ENCODE data around the gene IFNK.
"Not testable (repeated sequence)": the region's sequence is repeated elsewhere in the genome, so short reads cannot be mapped to it uniquely, and the experiment has no call there.

Gene IFNK

GRCh38 chr9:27524236-27524635 lies at the start of gene IFNK:
IFNK (plus strand) TSS chr9:27524290; CDS start chr9:27524337, 47 bp downstream.
- DNase-seq: no peak

GRCh38 chr9:27474305-27474704 lies 49.8 kb upstream of the IFNK start:
- DNase-seq: no peak

GRCh38 chr9:27475057-27475595 lies 49.0 kb upstream of the IFNK start:
- no peak for DNase-seq

- no peak for DNase-seq
Measured at GRCh38 chr9:27476870-27477515, 47.1 kb upstream of the IFNK start.

GRCh38 chr9:27478322-27478721 lies 45.8 kb upstream of the IFNK start:
- no peak for DNase-seq

- DNase-seq: no peak
Measured at GRCh38 chr9:27482709-27483108, 41.4 kb upstream of the IFNK start.

GRCh38 chr9:27483576-27483975 lies 40.5 kb upstream of the IFNK start:
- DNase-seq: no peak

- no peak for DNase-seq
Measured at GRCh38 chr9:27485158-27485557, 38.9 kb upstream of the IFNK start.

- DNase-seq: no peak
Measured at GRCh38 chr9:27487128-27487640, 36.9 kb upstream of the IFNK start.

GRCh38 chr9:27487927-27488326 lies 36.2 kb upstream of the IFNK start:
- no peak for DNase-seq

GRCh38 chr9:27489087-27489876 lies 34.8 kb upstream of the IFNK start:
- no peak for DNase-seq

GRCh38 chr9:27491154-27491553 lies 32.9 kb upstream of the IFNK start:
- DNase-seq: no peak

- DNase-seq: no peak
Measured at GRCh38 chr9:27495480-27496134, 28.5 kb upstream of the IFNK start.

- DNase-seq: no peak
Measured at GRCh38 chr9:27496135-27496504, 28.0 kb upstream of the IFNK start.

GRCh38 chr9:27497883-27498417 lies 26.1 kb upstream of the IFNK start:
- no peak for DNase-seq

- no peak for DNase-seq
Measured at GRCh38 chr9:27499451-27499850, 24.6 kb upstream of the IFNK start.

- DNase-seq: not testable (repeated sequence)
Measured at GRCh38 chr9:27500902-27501301, 23.2 kb upstream of the IFNK start.

- DNase-seq: no peak
Measured at GRCh38 chr9:27503623-27504022, 20.5 kb upstream of the IFNK start.

GRCh38 chr9:27504259-27504658 lies 19.8 kb upstream of the IFNK start:
- DNase-seq: no peak

GRCh38 chr9:27505744-27506161 lies 18.3 kb upstream of the IFNK start:
- no peak for DNase-seq

GRCh38 chr9:27506981-27507380 lies 17.1 kb upstream of the IFNK start:
- no peak for DNase-seq

GRCh38 chr9:27510780-27511179 lies 13.3 kb upstream of the IFNK start:
- DNase-seq: no peak

GRCh38 chr9:27511771-27512170 lies 12.3 kb upstream of the IFNK start:
- no peak for DNase-seq

All from NCI-H524 treated with DMSO at 0.1 percent for 48 hours (cell line).